ENCODE measurements around the gene FILIP1L. TPM values are rescaled to one million over a fixed set of nuclear protein-coding genes. Genes with fewer than 3 reads are reported as not detected.
A peak's percentile ranks its signal among the peaks of the same experiment; 100 is the strongest.

The FILIP1L gene
- total and polyA plus RNA-seq, 2 of the 8 experiments (the other 6 are each of a cell fraction or from before 2014, with no cell fraction given), result 0.06 to 0.09 TPM

GRCh38 chr3:100073049-100073713 is 41.1 kb downstream of the FILIP1L start:
- Histone ChIP-seq H3K14ac (ENCODE audit: insufficient read length) (no peak overlapping the region), H2AFZ (ENCODE audit: low read length) (no peak overlapping the region), H3K18ac (ENCODE audit: extremely low read depth, low read length) (no peak overlapping the region), H2BK20ac (ENCODE audit: low read length) (no peak overlapping the region), H3K4me3 (ENCODE audit: extremely low read depth in 1 of 4, insufficient read depth in 2 of 4, low read depth in 3 of 4, low read length in 4 of 4) (peak overlapping the region in 1 of 4 experiments; percentile 9; a peak in 1 of 8 replicates), H2BK5ac (ENCODE audit: low read depth, low read length) (no peak overlapping the region), H4K91ac (replicated peaks; ENCODE audit: insufficient read length, low read length) (no peak overlapping the region), H3K4me1 (replicated peaks in 1 of 4; ENCODE audit: control insufficient read depth in 3 of 4, insufficient read depth in 4 of 4, low read length in 3 of 4) (peaks cover 2 to 6% (median 4%) of the 10 kb centered on the region in 4 experiments; a peak in 3 of 7 replicates), H2BK120ac (replicated peaks; ENCODE audit: low read depth, low read length) (no peak overlapping the region), H4K8ac (ENCODE audit: extremely low read depth, insufficient read depth, low read length) (no peak overlapping the region), H3K9me3 (ENCODE audit: insufficient read depth in 2 of 2, low read depth in 1 of 2, low read length in 1 of 2) (no peaks in the 10 kb centered on the region), H3K79me1 (ENCODE audit: low read depth, low read length) (no peaks in the 10 kb centered on the region), H3K36me3 (ENCODE audit: control insufficient read depth in 2 of 4, insufficient read depth in 4 of 4, low read length in 3 of 4) (no peaks in the 10 kb centered on the region), H3K23me2 (ENCODE audit: low read depth, low read length) (no peaks in the 10 kb centered on the region), H2BK12ac (ENCODE audit: low read depth, low read length) (no peak overlapping the region), H3K56ac (replicated peaks; ENCODE audit: insufficient read length, low read depth, low read length) (no peak overlapping the region), H3K9ac (replicated peaks in 1 of 4; ENCODE audit: extremely low read depth in 1 of 4, low read depth in 3 of 4, low read length in 3 of 4) (no peak overlapping the region), H2AK5ac (ENCODE audit: low read depth, low read length) (no peak overlapping the region), H3K23ac (ENCODE audit: insufficient read length) (no peak overlapping the region), H4K20me1 (replicated peaks in 1 of 2; ENCODE audit: control insufficient read depth in 1 of 2, insufficient read depth in 2 of 2, low read length in 2 of 2) (no peaks in the 10 kb centered on the region), H4K5ac (ENCODE audit: insufficient read length, low read depth, low read length) (no peak overlapping the region), H3K4ac (replicated peaks; ENCODE audit: insufficient read length, low read depth, low read length) (no peak overlapping the region), H3K27ac (ENCODE audit: low read depth, low read length) (no peak overlapping the region), H3K4me2 (ENCODE audit: insufficient read depth in 1 of 2, low read depth in 2 of 2, low read length in 2 of 2) (peak overlapping the region in 1 of 2 experiments; percentile 20; a peak in 3 of 4 replicates), H2BK15ac (ENCODE audit: low read length) (no peak overlapping the region), H3K27me3 (replicated peaks in 1 of 4; ENCODE audit: control insufficient read depth in 3 of 4, extremely low read depth in 1 of 4, insufficient read depth in 3 of 4, low read length in 3 of 4) (no peaks in the 10 kb centered on the region), H3K79me2 (ENCODE audit: control insufficient read depth in 1 of 2, insufficient read depth in 2 of 2, low read length in 2 of 2) (no peaks in the 10 kb centered on the region)
- FAIRE-seq (no peak), DNase-seq (ENCODE audit: low read depth in 1 of 2, low spot score in 2 of 2) (no peak)
- 59% methylated on average over 1 of the region's 1 CpG; no CpG with 5 or more reads in 1 of the 2 experiments for WGBS, 2 experiments (ENCODE audit: extremely low coverage in 1 of 2, insufficient coverage in 1 of 2, insufficient read length in 1 of 2, insufficient replicate concordance in 2 of 2, low coverage in 1 of 2, low lambda C conversion rate in 2 of 2, missing lambda C conversion rate in 1 of 2)
- CTCF ChIA-PET (ENCODE audit: partially characterized antibody), result interaction anchor here (1.0 to 2.3 kb wide), 3 partner anchors 16 to 230 kb away, joined by 3 to 17 read pairs (median 6); no protein-coding TSS in a partner anchor
- POLR2A ChIA-PET (ENCODE audit: partially characterized antibody), result interaction anchor here (1.6 kb wide), 1 partner anchor 9 kb away, joined by 3 read pairs; no protein-coding TSS in a partner anchor
- no peak for TF ChIP-seq NRF1 (IDR thresholded peaks at IDR 0.05; ENCODE audit: low read depth, low read length)
- TF ChIP-seq SP1 (IDR thresholded peaks at IDR 0.05; ENCODE audit: low read depth, low read length), result no peak
- no peak for TF ChIP-seq GTF2F1 (IDR thresholded peaks at IDR 0.05; ENCODE audit: borderline replicate concordance, low read depth, low read length)
- TF ChIP-seq RNF2 (IDR thresholded peaks at IDR 0.05; ENCODE audit: borderline replicate concordance, low read depth, low read length, missing control alignments, poor library complexity, severe bottlenecking), result no peak
- TF ChIP-seq CHD1 (IDR thresholded peaks at IDR 0.05; ENCODE audit: low read depth, low read length), result no peak
- TF ChIP-seq SUZ12 (IDR thresholded peaks at IDR 0.05; ENCODE audit: low read length), result no peak
- no peak for TF ChIP-seq EGR1 (IDR thresholded peaks at IDR 0.05; ENCODE audit: borderline replicate concordance, low read depth, low read length)
- TF ChIP-seq MAFK (IDR thresholded peaks at IDR 0.05; ENCODE audit: low read depth, low read length), result no peak
- TF ChIP-seq HDAC6 (IDR thresholded peaks at IDR 0.05; ENCODE audit: low read depth, low read length), result no peak
- TF ChIP-seq SIX5 (IDR thresholded peaks at IDR 0.05; ENCODE audit: low read depth, low read length), result no peak
- TF ChIP-seq KDM1A (IDR thresholded peaks at IDR 0.05; ENCODE audit: borderline replicate concordance, low read length), result no peak

Data from H1 (cell line).